Cardiac fibroblast (primary cell): ENCODE measurements around the gene CRIM1.
"Not testable (repeated sequence)": the region's sequence is repeated elsewhere in the genome, so short reads cannot be mapped to it uniquely, and the experiment has no call there.

Experiments used
- DNase-seq, 2 donors: peaks; one replicate each; pipeline versions ENCODE4 v3.0.0 to v3.0.0-alpha.2; 2010; ENCODE audit warnings: low read depth in 2 of 2
- H3K4me3 ChIP-seq, 2 donors: replicated peaks in 1 of 2; 1 replicate in 1 of 2; 2 replicates in 1 of 2; pipeline ENCODE4 v1.5.1; 2011; ENCODE audit warnings: low read depth in 2 of 2, low read length in 2 of 2, mild to moderate bottlenecking in 2 of 2, moderate library complexity in 1 of 2
- CTCF ChIP-seq: IDR thresholded peaks from one replicate; pipeline ENCODE4 v1.5.1; 2011; ENCODE audit warnings: low read depth, mild to moderate bottlenecking, low read length, inconsistent platforms

The CRIM1 gene

GRCh38 chr2:36355151-36355889 lies at the start of gene CRIM1:
TSS of gene CRIM1 (plus strand) at chr2:36355778. CDS start at chr2:36356293, 515 bp downstream.
- H3K4me3 ChIP-seq: peak within 1 kb of the TSS; percentile 88 to 95
- no peak for TF ChIP-seq CTCF
- DNase-seq: peak; percentile 90 to 97

- no peak overlapping the region for H3K4me3 ChIP-seq
- no peak for DNase-seq
- no peak for TF ChIP-seq CTCF
Observed at GRCh38 chr2:36307441-36307840, 48.1 kb upstream of the CRIM1 start.

GRCh38 chr2:36310444-36310843 lies 45.1 kb upstream of the CRIM1 start:
- not testable (repeated sequence) for H3K4me3 ChIP-seq, DNase-seq

GRCh38 chr2:36318547-36318946 lies 37.0 kb upstream of the CRIM1 start:
- peak; percentile 16 for TF ChIP-seq CTCF
- no peak overlapping the region for H3K4me3 ChIP-seq
- DNase-seq: peak; percentile 7 to 24

GRCh38 chr2:36322108-36322507 lies 33.5 kb upstream of the CRIM1 start:
- TF ChIP-seq CTCF: peak; percentile 72
- no peak overlapping the region for H3K4me3 ChIP-seq
- DNase-seq: peak; percentile 59 to 71

- DNase-seq: no peak
- TF ChIP-seq CTCF: no peak
- no peak overlapping the region for H3K4me3 ChIP-seq
Observed at GRCh38 chr2:36326286-36326685, 29.3 kb upstream of the CRIM1 start.

- no peak overlapping the region for H3K4me3 ChIP-seq
- TF ChIP-seq CTCF: no peak
- peak; percentile 23 for DNase-seq
Observed at GRCh38 chr2:36329251-36329650, 26.3 kb upstream of the CRIM1 start.
